CD14-positive monocyte (primary cell): ENCODE measurements around the gene EPYC. TPM values are rescaled to one million over a fixed set of nuclear protein-coding genes. Genes with fewer than 3 reads are reported as not detected.

Source experiments
- DNase-seq, 3 donors: peaks; one replicate each; pipeline ENCODE4 v3.0.0-alpha.2; 2011 to 2022
- H2AFZ ChIP-seq: 2 replicates; pipeline ENCODE4 v1.6.0; 2012; ENCODE audit warnings: mild to moderate bottlenecking, low read depth, low read length, inconsistent platforms; ENCODE audit not compliant: insufficient read depth, poor library complexity, severe bottlenecking
- H3K27ac ChIP-seq, 2 donors: 1 replicate in 1 of 2; 2 replicates in 1 of 2; pipeline ENCODE4 v1.5.1; 2012 to 2013; ENCODE audit warnings: low read length in 2 of 2, control low read depth in 1 of 2, inconsistent platforms in 1 of 2, low read depth in 1 of 2, mild to moderate bottlenecking in 1 of 2
- H3K27me3 ChIP-seq, 2 donors: one replicate each; pipeline versions ENCODE4 v1.6.0 to v1.6.1; 2011 to 2013; ENCODE audit warnings: low read length in 2 of 2; ENCODE audit not compliant: control insufficient read depth in 2 of 2, insufficient read depth in 2 of 2
- H3K36me3 ChIP-seq, 2 donors: replicated peaks in 1 of 2; 1 replicate in 1 of 2; 2 replicates in 1 of 2; pipeline versions ENCODE4 v1.5.1 to v1.6.1; 2012 to 2013; ENCODE audit warnings: low read length in 2 of 2, control low read depth in 1 of 2, inconsistent platforms in 1 of 2, mild to moderate bottlenecking in 1 of 2; ENCODE audit not compliant: insufficient read depth in 2 of 2, control insufficient read depth in 1 of 2
- H3K4me1 ChIP-seq, 2 donors: 1 replicate in 1 of 2; 2 replicates in 1 of 2; pipeline versions ENCODE4 v1.5.1 to v1.6.1; 2012 to 2013; ENCODE audit warnings: low read length in 2 of 2, control low read depth in 1 of 2, inconsistent platforms in 1 of 2, mild to moderate bottlenecking in 1 of 2, moderate library complexity in 1 of 2; ENCODE audit not compliant: insufficient read depth in 2 of 2, control insufficient read depth in 1 of 2
- H3K4me2 ChIP-seq: replicated peaks from 2 replicates; pipeline ENCODE3; 2012; ENCODE audit warnings: low read length, moderate library complexity, mild to moderate bottlenecking; ENCODE audit not compliant: poor library complexity, severe bottlenecking; ENCODE audit errors: extremely low read depth
- H3K4me3 ChIP-seq, 3 experiments: fragments of 200-600 bp in 1 of 3; sonication (generic) in 1 of 3; replicated peaks in 1 of 3; 1 replicate in 2 of 3; 2 replicates in 1 of 3; pipeline ENCODE4 v1.5.1; 2011 to 2013; ENCODE audit warnings: low read length in 3 of 3, mild to moderate bottlenecking in 3 of 3, control low read depth in 2 of 3, low read depth in 2 of 3, inconsistent platforms in 1 of 3, moderate library complexity in 1 of 3
- H3K79me2 ChIP-seq: 2 replicates; pipeline ENCODE4 v1.6.0; 2012; ENCODE audit warnings: mild to moderate bottlenecking, control low read depth, inconsistent platforms, low read length, moderate library complexity; ENCODE audit not compliant: insufficient read depth
- H3K9ac ChIP-seq: 2 replicates; pipeline ENCODE4 v1.6.0; 2017; ENCODE audit warnings: low read length, mild to moderate bottlenecking; ENCODE audit not compliant: insufficient read depth, poor library complexity, severe bottlenecking
- H3K9me3 ChIP-seq, 2 donors: replicated peaks in 1 of 2; 1 replicate in 1 of 2; 2 replicates in 1 of 2; pipeline versions ENCODE4 v1.5.1 to v1.6.1; 2012 to 2013; ENCODE audit warnings: low read length in 2 of 2, control low read depth in 1 of 2; ENCODE audit not compliant: control insufficient read depth in 1 of 2, insufficient read depth in 1 of 2
- H4K20me1 ChIP-seq: 2 replicates; pipeline ENCODE4 v1.6.0; 2012; ENCODE audit warnings: mild to moderate bottlenecking, low read length, control low read depth, moderate library complexity; ENCODE audit not compliant: insufficient read depth
- H3K27ac Mint-ChIP-seq, 7 donors: one replicate each; pipeline ENCODE4 v1.8.0; 2020; ENCODE audit warnings: mild to moderate bottlenecking in 7 of 7, mixed read lengths in 7 of 7, moderate library complexity in 6 of 7, inconsistent platforms in 2 of 7
- H3K27me3 Mint-ChIP-seq, 3 donors: one replicate each; pipeline ENCODE4 v1.8.0; 2021 to 2022; ENCODE audit warnings: low read depth in 3 of 3, mild to moderate bottlenecking in 3 of 3, mixed read lengths in 3 of 3, moderate library complexity in 3 of 3, inconsistent platforms in 1 of 3
- H3K36me3 Mint-ChIP-seq, 2 donors: one replicate each; pipeline ENCODE4 v1.8.0; 2020; ENCODE audit warnings: mixed read lengths in 2 of 2, inconsistent platforms in 1 of 2, mild to moderate bottlenecking in 1 of 2
- H3K4me1 Mint-ChIP-seq: one replicate; pipeline ENCODE4 v1.8.0; 2020; ENCODE audit warnings: mild to moderate bottlenecking, mixed read lengths
- H3K4me3 Mint-ChIP-seq, 2 donors: one replicate each; pipeline ENCODE4 v1.8.0; 2020; ENCODE audit warnings: mild to moderate bottlenecking in 2 of 2, mixed read lengths in 2 of 2, moderate library complexity in 1 of 2
- H3K9me3 Mint-ChIP-seq, 7 donors: one replicate each; pipeline ENCODE4 v1.8.0; 2020 to 2022; ENCODE audit warnings: mixed read lengths in 7 of 7, mild to moderate bottlenecking in 6 of 7, moderate library complexity in 6 of 7, inconsistent platforms in 2 of 7
- WGBS: methylation state at CpG from one replicate; pipeline ENCODE4 v1.1.5; 2013; ENCODE audit warnings: missing lambda C conversion rate; ENCODE audit not compliant: insufficient coverage; 5-methylcytosine and 5-hydroxymethylcytosine counted together
- intact Hi-C, 2 donors: fragments of 100-400 bp; cut with micrococcal nuclease; formaldehyde crosslinking; loops; one replicate each; pipeline versions ENCODE4 v1.15.0 to v1.15.1; 2023
- polyA plus RNA-seq, 3 donors: library from polyadenylated mRNA; depleted of rRNA in 1 of 3; unstranded in 2 of 3; stranded (reverse) in 1 of 3; fragments of 300-500 nt in 2 of 3; fragments of >200 nt in 1 of 3; fragmentation: Illumina TruSeq in 2 of 3; gene quantifications; 1 replicate in 2 of 3; 2 replicates in 1 of 3; pipeline ENCODE4 v1.2.3, GENCODE V29; 2012 to 2021
- TF ChIP-seq, protein P1 (sequence below): fragments of 200-600 bp; IDR thresholded peaks from one replicate; pipeline ENCODE4 v1.8.0; 2022; ENCODE audit warnings: antibody characterized with exemption, mild to moderate bottlenecking

The EPYC gene
- polyA plus RNA-seq, 3 donors = not detected

DNA sequence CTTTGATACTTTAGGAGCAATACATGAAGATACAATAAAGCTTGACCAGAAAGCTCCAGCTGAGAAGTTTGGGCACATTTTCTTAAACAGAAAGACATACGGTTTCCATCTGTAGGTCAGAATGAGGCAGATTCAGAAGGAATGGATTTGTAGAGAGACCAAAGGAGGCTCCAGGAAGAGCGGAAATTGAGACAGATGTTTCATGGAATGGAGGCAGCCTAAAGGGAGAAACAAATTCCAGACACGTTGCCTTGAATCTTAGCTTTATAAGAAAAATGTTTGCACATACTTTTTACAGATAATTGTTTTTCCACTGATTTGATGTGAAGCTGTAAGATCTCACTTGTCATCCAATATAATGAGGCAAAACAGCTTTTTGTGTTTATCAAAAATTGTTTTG lies 24.8 kb downstream of the EPYC start:
- Histone ChIP-seq H2AFZ (no peak overlapping the region), H3K36me3 (no peaks in the 10 kb centered on the region), H3K27me3 (no peaks in the 10 kb centered on the region), H3K79me2 (no peaks in the 10 kb centered on the region), H3K9me3 (no peaks in the 10 kb centered on the region), H4K20me1 (no peaks in the 10 kb centered on the region), H3K9ac (no peak overlapping the region), H3K4me1 (no peaks in the 10 kb centered on the region), H3K27ac (no peak overlapping the region), H3K4me3 (no peak overlapping the region), H3K4me2 (no peak overlapping the region)
- WGBS = 84% methylated on average over 2 of the region's 3 CpGs
- Mint-ChIP-seq H3K27ac (no peak overlapping the region), H3K27me3 (no peaks in the 10 kb centered on the region), H3K4me1 (no peaks in the 10 kb centered on the region), H3K36me3 (no peaks in the 10 kb centered on the region), H3K9me3 (peaks cover 0 to 2% (median 0%) of the 10 kb centered on the region in 7 donors), H3K4me3 (no peak overlapping the region)
- TF ChIP-seq, protein P1, sequence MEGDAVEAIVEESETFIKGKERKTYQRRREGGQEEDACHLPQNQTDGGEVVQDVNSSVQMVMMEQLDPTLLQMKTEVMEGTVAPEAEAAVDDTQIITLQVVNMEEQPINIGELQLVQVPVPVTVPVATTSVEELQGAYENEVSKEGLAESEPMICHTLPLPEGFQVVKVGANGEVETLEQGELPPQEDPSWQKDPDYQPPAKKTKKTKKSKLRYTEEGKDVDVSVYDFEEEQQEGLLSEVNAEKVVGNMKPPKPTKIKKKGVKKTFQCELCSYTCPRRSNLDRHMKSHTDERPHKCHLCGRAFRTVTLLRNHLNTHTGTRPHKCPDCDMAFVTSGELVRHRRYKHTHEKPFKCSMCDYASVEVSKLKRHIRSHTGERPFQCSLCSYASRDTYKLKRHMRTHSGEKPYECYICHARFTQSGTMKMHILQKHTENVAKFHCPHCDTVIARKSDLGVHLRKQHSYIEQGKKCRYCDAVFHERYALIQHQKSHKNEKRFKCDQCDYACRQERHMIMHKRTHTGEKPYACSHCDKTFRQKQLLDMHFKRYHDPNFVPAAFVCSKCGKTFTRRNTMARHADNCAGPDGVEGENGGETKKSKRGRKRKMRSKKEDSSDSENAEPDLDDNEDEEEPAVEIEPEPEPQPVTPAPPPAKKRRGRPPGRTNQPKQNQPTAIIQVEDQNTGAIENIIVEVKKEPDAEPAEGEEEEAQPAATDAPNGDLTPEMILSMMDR = no peak
- intact Hi-C loops = no loop called here
- DNase-seq = no peak

DNA sequence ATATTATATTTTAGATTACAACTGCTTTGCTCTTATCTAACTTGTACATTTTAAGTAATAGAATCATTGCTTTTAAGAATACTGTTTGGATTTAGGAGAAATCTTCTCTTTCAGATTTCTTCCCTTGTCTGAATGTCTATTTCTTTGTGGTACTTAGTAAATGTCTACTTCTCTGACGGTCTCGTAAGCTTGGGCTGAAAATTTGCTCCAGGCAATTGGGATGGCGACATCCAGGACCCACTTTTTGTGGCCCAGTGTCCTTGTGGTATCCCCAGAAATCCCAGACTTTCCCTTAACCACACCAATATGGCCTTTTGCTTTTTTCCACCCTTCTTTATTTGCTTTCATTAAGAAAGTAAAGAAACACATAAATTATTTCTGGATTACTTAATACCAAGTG lies 25.8 kb downstream of the EPYC start:
- Histone ChIP-seq H3K9ac (no peak overlapping the region), H3K4me2 (no peak overlapping the region), H3K36me3 (no peaks in the 10 kb centered on the region), H3K9me3 (no peaks in the 10 kb centered on the region), H3K27me3 (no peaks in the 10 kb centered on the region), H3K4me3 (no peak overlapping the region), H3K4me1 (no peaks in the 10 kb centered on the region), H4K20me1 (no peaks in the 10 kb centered on the region), H3K27ac (no peak overlapping the region), H2AFZ (no peak overlapping the region), H3K79me2 (no peaks in the 10 kb centered on the region)
- Mint-ChIP-seq H3K27me3 (peaks cover 0 to 2% (median 1%) of the 10 kb centered on the region in 3 donors), H3K36me3 (no peaks in the 10 kb centered on the region), H3K27ac (no peak overlapping the region), H3K4me3 (no peak overlapping the region), H3K9me3 (peaks cover 0 to 2% (median 0%) of the 10 kb centered on the region in 7 donors), H3K4me1 (no peaks in the 10 kb centered on the region)
- DNase-seq = no peak
- 83% methylated on average over 1 of the region's 3 CpGs for WGBS
- TF ChIP-seq, protein P1 = no peak
- intact Hi-C loops = no loop called here
